ENCODE data around the gene TPM2.

GRCh38 chr9:35684921-35685320 lies 4.8 kb downstream of the TPM2 start:
- TF ChIP-seq POLR2AphosphoS5 (IDR thresholded peaks at IDR 0.05; ENCODE audit: low read depth, low read length) (no peak), POLR2A (IDR thresholded peaks at IDR 0.05; ENCODE audit: low read depth, low read length) (no peak)
